ENCODE measurements around the gene LINC01488.

LINC01488 gene

DNA sequence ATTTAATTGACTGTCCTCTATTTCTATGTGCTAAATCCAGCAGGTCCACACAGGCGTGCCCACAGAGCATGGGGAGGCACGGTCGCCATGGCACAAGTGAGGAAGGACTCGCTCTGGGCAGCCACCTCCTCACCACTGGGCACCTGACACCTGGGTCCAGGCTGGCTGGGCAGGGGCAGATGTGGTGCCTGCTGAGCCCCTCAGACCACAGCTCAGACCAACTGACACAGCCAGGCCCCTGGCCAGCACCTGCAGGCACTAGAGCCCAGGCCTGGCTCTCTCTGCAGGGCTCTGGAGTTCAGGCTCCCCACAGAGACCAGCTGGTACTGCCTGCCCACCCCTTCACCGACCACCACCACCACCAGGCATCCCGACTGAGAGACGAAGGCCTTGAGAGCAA lies 27.9 kb downstream of the LINC01488 start:
- Histone ChIP-seq H3K4me1 (ENCODE audit: insufficient read depth, low read length) (peaks cover 7% of the 10 kb centered on the region; the same call in 1 of the 2 replicates), H3K9me3 (ENCODE audit: control insufficient read depth, insufficient read depth, low read length) (no peaks in the 10 kb centered on the region; the same call in 1 of the 2 replicates), H3K36me3 (ENCODE audit: insufficient read depth, low read length) (no peaks in the 10 kb centered on the region), H3K9ac (ENCODE audit: low read depth, low read length) (no peak overlapping the region)

DNA sequence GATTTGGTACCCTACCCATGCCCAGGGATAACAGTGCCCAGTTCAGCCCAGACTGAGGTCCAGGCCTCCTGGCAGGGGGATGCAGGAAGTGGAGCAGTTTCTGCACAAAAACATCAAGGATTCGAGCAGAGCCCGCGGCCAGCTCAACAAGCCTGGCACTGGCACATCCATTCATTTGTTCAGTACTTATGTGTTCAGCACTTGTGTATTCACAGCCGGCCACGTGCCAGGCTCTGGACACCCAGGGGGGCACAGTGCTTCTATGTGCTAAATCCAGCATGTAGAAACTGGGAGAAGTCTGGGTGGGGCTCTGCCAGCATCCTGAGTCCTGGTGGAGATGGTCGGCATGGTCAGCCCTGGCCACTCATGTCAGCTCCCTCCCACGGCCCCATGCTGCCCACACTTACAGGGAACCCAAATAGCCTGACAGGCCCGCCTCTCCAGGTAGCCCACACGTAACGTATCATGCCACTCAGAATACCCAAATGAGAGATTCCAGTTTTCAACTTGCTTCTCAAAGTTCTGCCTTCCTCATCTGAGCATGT lies 28.5 kb downstream of the LINC01488 start:
- Histone ChIP-seq H3K4me1 (ENCODE audit: insufficient read depth, low read length) (peaks cover 7% of the 10 kb centered on the region; the same call in 1 of the 2 replicates), H3K9me3 (ENCODE audit: control insufficient read depth, insufficient read depth, low read length) (no peaks in the 10 kb centered on the region; the same call in 1 of the 2 replicates), H3K36me3 (ENCODE audit: insufficient read depth, low read length) (no peaks in the 10 kb centered on the region), H3K9ac (ENCODE audit: low read depth, low read length) (no peak overlapping the region)

DNA sequence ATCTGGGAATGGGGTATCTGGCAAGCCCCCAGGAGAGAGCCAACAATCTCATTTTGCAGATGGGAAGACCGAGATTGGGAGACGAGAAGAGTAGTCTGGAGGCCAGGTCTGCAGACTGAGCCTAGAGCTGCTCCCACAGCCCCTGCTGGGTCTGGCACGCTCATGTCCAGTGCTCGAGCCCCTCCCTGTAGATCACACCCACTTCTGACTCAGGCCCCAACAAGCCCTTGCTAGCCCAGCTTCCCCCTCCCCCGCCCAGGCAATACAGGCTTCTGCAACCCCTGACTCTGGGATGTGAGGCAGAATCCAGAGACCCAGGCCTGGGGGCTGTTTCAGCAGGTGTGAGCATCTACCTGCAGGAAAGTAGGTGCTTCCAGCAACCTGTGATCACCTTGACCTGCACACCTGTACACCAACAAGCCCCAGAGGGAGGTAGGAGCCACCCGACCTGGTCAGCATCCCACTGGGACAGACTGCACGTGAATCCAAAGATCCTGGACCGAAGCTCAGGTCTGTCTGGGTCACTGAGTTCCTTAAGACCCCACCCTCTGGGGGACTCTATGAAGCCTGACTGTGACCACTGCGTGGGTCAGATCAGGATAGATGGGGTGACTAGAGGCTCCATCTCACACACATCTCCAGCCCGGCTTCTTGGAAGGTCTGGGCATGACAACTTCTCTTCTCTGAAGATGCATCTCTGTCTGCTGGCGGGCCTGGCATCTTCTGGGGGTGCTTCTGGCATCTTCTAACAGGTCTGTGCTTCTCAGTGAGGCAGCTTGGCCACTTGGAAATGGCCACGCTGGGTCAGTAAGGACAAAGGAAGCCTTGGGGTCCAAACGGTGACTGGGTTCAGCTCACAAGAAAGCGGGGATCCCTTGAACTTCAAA lies 29.3 kb downstream of the LINC01488 start:
- no peaks in the 10 kb centered on the region; the same call in 1 of the 2 replicates for H3K9me3 ChIP-seq (ENCODE audit: control insufficient read depth, insufficient read depth, low read length)
- H3K9ac ChIP-seq (ENCODE audit: low read depth, low read length): no peak overlapping the region
- H3K4me1 ChIP-seq (ENCODE audit: insufficient read depth, low read length): peaks cover 7% of the 10 kb centered on the region; the same call in 1 of the 2 replicates
- H3K36me3 ChIP-seq (ENCODE audit: insufficient read depth, low read length): no peaks in the 10 kb centered on the region

DNA sequence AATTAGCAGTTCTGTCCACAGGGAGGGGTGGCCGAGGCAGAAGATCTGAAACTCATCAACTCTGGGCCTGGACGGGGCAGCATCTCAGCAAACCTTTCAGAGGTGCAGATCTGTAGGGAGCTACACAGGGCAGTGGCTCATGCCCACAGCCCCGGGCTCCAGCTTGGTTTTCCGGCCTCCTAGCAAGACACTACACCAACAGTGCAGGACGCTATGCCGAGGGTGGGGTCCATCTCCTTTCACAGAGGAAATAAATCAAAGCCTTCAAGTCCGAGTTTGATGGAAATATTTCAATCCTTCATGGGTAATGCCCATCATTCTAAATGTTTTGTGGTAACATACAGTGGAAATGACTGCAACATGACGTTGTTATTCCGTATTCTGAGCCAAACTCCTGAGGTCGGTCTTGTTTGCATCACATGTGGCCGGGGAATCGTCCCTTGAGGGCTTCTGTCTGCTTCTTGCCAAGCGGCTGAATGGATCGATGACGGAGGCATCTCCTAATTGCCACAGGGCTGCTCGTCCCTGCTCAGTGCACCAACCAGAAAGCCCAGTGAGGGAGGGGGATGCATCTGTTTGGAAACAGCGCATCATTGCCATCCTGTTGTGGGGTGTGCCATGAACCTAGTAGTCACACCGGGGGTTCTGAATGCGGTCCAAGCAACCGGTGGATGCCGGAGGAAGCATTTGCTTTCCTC lies 30.0 kb downstream of the LINC01488 start:
- no peaks in the 10 kb centered on the region for H3K36me3 ChIP-seq (ENCODE audit: insufficient read depth, low read length)
- no peaks in the 10 kb centered on the region; the same call in 1 of the 2 replicates for H3K9me3 ChIP-seq (ENCODE audit: control insufficient read depth, insufficient read depth, low read length)
- H3K9ac ChIP-seq (ENCODE audit: low read depth, low read length): no peak overlapping the region

DNA sequence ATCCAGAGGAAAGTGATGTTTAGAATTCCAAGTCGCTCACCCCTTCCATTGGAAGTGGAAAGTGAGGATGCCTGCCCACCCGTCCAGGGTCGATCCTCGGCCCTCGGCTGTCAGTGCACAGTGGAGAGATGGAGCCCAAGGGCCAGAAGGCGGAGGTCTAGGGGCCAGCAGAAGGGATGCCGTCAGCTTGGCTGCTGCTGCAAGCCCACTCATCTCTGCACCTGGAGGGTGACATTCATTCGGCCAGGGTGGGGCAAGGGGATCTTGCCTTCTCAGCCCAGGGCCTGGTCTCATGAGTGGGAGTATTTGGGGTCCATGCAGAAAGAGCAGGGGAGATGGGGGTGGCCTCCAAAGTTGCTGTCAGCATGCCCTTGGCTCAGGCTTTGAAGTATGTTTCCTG lies 30.7 kb downstream of the LINC01488 start:
- no peaks in the 10 kb centered on the region for H3K36me3 ChIP-seq (ENCODE audit: insufficient read depth, low read length)
- H3K4me1 ChIP-seq (ENCODE audit: insufficient read depth, low read length): peaks cover 7% of the 10 kb centered on the region; the same call in 1 of the 2 replicates
- no peak overlapping the region for H3K9ac ChIP-seq (ENCODE audit: low read depth, low read length)
- H3K9me3 ChIP-seq (ENCODE audit: control insufficient read depth, insufficient read depth, low read length): no peaks in the 10 kb centered on the region; the same call in 1 of the 2 replicates

More for the DNA sequence above, 30.0 kb downstream of the LINC01488 start:
- peaks cover 7% of the 10 kb centered on the region; the same call in 1 of the 2 replicates for H3K4me1 ChIP-seq (ENCODE audit: insufficient read depth, low read length)

DNA sequence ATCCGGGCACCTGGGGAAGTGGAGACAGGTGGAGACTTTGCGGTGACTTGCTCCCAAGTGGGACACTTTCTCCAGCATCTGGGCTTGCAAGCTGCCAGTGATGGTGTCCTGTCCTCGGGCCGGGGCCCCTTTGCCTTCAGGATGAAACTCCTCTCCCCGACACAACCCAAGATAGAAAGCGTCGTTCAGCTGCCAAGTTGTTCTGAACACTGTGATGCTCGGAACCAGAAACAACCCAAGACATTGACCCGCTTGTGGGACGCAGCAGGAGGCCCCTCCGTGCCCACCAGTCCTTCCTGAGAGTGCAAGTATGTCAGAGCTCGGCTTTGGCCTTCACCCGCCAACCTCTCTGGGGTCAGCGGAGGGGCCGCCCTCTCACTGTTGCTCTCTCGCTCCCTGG lies 31.3 kb downstream of the LINC01488 start:
- Histone ChIP-seq H3K36me3 (ENCODE audit: insufficient read depth, low read length) (no peaks in the 10 kb centered on the region), H3K9ac (ENCODE audit: low read depth, low read length) (no peak overlapping the region), H3K9me3 (ENCODE audit: control insufficient read depth, insufficient read depth, low read length) (no peaks in the 10 kb centered on the region; the same call in 1 of the 2 replicates), H3K4me1 (ENCODE audit: insufficient read depth, low read length) (peaks cover 7% of the 10 kb centered on the region; the same call in 1 of the 2 replicates)

DNA sequence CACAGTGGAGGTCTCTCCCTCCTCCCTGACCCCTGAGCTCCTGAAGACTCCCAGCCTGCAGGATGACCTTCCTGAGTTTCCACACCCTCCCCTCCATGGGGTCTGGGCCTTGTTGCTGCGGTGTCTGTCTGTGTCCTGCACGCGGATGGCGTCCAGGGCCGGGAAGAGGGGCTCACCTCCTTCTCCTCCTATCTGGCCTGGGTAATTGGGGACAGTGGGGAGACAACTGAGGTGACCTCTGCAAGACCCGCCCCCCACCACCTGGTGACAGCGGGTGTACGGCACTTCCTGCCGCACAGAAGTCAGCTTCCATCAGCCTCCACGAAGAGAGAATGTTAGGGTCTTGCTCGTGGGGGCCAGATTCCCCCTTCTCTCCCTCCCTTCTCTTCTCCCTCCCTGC lies 31.7 kb downstream of the LINC01488 start:
- no peak overlapping the region for H3K9ac ChIP-seq (ENCODE audit: low read depth, low read length)
- H3K4me1 ChIP-seq (ENCODE audit: insufficient read depth, low read length): peaks cover 7% of the 10 kb centered on the region; the same call in 1 of the 2 replicates
- no peaks in the 10 kb centered on the region; the same call in 1 of the 2 replicates for H3K9me3 ChIP-seq (ENCODE audit: control insufficient read depth, insufficient read depth, low read length)
- no peaks in the 10 kb centered on the region for H3K36me3 ChIP-seq (ENCODE audit: insufficient read depth, low read length)

DNA sequence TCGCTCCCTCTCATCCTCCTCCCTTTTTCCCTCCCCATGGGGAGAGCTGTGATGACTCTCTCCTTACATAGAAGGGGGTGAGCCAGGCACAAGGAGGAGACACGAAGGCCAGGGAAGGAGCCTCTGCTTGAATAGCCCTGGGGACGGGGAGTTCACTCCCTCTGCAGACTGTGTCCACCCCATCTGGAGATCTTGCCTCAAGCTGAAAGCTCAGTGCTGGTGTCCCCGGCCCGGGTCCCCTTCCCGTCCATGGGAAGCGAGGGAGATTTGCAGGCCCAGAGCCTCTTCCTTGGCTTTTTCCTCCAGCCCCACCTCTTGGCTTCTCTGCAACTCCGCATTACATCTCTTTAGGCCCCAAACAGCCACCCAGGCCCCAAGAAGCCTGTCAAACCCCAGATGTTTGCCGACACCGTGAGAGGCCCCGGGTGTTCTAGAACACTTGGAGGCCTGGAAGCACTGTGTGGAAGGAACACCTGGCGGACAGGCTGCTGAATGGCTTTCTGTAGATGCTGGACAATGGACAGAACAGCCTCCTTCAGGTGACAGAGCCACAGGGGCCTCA lies 32.3 kb downstream of the LINC01488 start:
- Histone ChIP-seq H3K9me3 (ENCODE audit: control insufficient read depth, insufficient read depth, low read length) (peaks cover 2% of the 10 kb centered on the region; the same call in 1 of the 2 replicates), H3K9ac (ENCODE audit: low read depth, low read length) (no peak overlapping the region), H3K4me1 (ENCODE audit: insufficient read depth, low read length) (peaks cover 7% of the 10 kb centered on the region; the same call in 1 of the 2 replicates), H3K36me3 (ENCODE audit: insufficient read depth, low read length) (no peaks in the 10 kb centered on the region)

DNA sequence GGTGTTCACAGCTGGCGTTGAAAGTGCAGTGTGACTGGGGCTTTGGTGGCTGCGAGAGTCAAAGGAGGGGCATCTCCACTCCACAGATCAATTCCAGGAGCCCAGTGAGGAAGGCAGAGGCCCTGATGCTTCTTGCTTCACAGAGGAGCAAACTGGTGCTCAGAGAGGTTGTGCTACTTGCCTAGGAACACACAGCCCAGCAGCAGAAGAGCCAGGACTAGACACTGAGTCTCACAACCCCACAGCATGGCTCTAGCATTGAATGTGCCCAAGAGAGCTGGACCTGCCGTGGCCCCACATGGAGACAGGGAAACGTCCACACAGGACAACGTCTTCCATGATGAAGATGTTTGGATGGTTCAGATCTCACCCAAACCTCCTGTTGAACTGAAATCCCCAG lies 33.3 kb downstream of the LINC01488 start:
- Histone ChIP-seq H3K4me1 (ENCODE audit: insufficient read depth, low read length) (peaks cover 7% of the 10 kb centered on the region; the same call in 1 of the 2 replicates), H3K9ac (ENCODE audit: low read depth, low read length) (no peak overlapping the region), H3K9me3 (ENCODE audit: control insufficient read depth, insufficient read depth, low read length) (peaks cover 9% of the 10 kb centered on the region), H3K36me3 (ENCODE audit: insufficient read depth, low read length) (no peaks in the 10 kb centered on the region; the same call in 1 of the 2 replicates)

DNA sequence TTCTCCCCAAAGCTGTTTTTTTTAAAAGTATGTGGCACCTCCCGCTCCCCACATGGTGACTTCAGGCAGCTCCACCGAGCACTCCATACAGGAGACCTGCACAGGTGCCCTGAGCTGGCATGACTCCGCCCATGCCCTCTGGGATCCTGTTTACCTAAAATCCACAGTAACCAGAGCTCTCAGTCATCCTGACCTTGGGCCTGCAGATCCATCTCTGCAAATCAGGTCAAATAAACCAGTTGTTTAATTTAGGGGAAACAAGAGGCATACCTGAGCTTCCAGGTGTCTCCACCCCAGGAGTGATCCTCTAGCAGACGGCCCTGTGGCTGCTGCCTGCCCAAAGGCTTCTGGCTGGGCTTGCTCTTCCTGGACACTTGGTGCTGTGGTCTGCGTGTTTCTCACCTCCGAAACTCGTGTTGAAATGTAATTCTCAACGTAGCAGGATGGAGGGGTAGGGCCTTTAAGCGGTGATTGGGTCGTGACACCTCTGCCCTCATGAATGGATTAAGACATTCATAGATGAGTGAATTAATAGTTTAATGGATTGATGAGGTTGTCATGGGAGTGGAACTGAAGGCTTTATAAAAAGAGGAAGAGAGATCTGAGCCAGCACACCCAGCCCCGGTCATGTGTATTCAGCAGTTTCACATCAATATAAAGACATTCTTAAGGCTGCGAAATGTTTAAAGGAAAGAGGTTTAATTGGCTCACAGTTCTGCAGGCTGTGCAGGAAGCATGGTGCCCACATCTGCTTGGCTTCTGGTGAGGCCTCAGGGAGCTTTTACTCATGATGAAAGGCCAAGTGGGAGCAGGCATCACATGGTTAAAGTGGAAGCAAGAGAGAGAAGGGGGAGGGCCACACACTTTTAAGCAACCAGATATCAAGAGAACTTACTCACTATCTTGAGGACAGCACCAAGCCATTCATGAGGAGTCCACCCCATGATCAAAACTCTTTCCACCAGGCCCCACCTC lies 34.1 kb downstream of the LINC01488 start:
- Histone ChIP-seq H3K36me3 (ENCODE audit: insufficient read depth, low read length) (no peaks in the 10 kb centered on the region; the same call in 1 of the 2 replicates), H3K9me3 (ENCODE audit: control insufficient read depth, insufficient read depth, low read length) (peaks cover 9% of the 10 kb centered on the region), H3K4me1 (ENCODE audit: insufficient read depth, low read length) (peaks cover 9% of the 10 kb centered on the region), H3K9ac (ENCODE audit: low read depth, low read length) (no peak overlapping the region)

DNA sequence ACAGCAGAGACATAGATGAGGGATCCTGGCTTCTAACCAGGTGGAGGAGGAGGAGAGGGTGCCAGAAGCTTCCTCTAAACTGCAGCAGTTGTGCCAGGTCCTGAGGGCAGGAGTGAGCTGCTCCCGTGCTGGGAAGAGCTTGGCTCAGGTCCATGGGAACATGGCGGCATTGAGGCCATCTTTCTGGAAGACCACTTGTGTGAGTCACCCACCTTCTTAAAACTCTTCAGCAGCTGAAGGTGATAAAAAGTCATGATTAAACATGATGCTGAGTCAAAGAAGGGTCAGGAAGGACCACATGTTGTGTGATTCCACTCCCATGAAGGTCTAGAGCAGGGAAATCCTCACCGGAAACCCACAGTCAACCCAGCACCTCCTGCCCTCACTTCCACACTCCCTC lies 35.1 kb downstream of the LINC01488 start:
- H3K9me3 ChIP-seq (ENCODE audit: control insufficient read depth, insufficient read depth, low read length): peaks cover 9% of the 10 kb centered on the region
- H3K9ac ChIP-seq (ENCODE audit: low read depth, low read length): no peak overlapping the region
- H3K4me1 ChIP-seq (ENCODE audit: insufficient read depth, low read length): peaks cover 13% of the 10 kb centered on the region
- H3K36me3 ChIP-seq (ENCODE audit: insufficient read depth, low read length): no peaks in the 10 kb centered on the region; the same call in 1 of the 2 replicates

DNA sequence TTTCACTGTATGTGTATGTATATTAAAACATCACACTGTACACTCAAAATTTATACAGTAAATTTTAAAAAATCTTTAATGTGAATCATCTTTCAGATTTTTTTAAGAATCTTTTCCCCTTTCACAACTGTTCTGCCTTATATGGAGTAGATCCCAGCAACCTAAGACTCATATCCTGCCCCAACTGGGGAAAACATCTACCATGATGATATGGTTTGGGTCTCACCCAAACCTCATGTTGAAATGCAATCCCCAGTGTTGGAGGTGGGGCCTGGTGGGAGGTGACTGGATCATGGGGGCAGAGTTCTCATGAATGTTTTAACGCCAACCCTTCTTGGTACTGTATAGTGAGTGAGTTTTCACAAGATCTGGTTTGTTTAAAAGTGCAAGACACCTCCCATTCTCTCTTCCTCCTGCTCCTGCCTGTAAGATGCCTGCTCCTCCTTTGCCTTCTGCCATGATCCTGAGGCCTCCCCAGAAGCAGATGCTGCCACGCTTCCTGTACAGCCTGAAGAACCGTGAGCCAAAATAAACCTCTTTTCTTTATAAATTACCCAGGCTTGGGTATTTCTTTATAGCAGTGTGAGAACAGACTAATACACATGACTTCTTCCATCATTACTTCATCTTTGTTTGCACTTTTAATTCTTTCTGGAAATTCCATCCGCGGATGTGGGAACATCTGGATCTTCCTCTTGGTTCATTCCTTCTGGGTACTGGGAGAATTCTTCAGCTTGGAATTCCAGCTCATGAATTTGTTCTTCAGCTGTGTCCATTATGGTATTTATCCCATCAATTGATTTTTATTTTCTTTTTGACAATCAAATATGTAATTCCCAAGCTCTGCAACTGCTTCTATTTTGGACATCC lies 36.9 kb downstream of the LINC01488 start:
- H3K9me3 ChIP-seq (ENCODE audit: control insufficient read depth, insufficient read depth, low read length): peaks cover 9% of the 10 kb centered on the region
- H3K4me1 ChIP-seq (ENCODE audit: insufficient read depth, low read length): peaks cover 26% of the 10 kb centered on the region
- no peak overlapping the region for H3K9ac ChIP-seq (ENCODE audit: low read depth, low read length)
- H3K36me3 ChIP-seq (ENCODE audit: insufficient read depth, low read length): no peaks in the 10 kb centered on the region; the same call in 1 of the 2 replicates

All from ES-I3 (cell line).